ENCODE data around the gene MYT1.

DNA sequence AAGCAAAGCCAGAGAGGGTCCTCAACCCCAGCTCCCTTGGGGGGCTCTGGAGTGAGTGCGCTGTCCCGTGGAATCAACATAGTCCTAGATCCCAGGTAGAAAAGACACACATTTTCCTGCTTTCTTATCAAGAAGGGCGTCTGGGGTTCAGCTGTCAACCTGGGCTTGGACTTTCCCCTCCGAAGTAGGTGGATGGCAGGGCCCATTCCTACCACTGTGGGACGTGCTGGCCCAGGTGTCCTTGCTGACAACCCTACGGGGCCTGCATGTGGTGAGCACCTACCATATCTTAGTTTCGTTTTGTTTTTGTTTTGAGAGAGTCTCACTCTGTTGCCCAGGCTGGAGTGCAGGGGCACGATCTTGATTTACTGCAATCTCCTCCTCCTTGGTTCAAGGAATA, 42.4 kb downstream of the MYT1 start:
- TF ChIP-seq, protein P1, sequence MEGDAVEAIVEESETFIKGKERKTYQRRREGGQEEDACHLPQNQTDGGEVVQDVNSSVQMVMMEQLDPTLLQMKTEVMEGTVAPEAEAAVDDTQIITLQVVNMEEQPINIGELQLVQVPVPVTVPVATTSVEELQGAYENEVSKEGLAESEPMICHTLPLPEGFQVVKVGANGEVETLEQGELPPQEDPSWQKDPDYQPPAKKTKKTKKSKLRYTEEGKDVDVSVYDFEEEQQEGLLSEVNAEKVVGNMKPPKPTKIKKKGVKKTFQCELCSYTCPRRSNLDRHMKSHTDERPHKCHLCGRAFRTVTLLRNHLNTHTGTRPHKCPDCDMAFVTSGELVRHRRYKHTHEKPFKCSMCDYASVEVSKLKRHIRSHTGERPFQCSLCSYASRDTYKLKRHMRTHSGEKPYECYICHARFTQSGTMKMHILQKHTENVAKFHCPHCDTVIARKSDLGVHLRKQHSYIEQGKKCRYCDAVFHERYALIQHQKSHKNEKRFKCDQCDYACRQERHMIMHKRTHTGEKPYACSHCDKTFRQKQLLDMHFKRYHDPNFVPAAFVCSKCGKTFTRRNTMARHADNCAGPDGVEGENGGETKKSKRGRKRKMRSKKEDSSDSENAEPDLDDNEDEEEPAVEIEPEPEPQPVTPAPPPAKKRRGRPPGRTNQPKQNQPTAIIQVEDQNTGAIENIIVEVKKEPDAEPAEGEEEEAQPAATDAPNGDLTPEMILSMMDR (conservative IDR thresholded peaks at IDR 0.05) = no peak
- no peak for TF ChIP-seq EZH2 (IDR thresholded peaks at IDR 0.05; ENCODE audit: low read depth)

All from PC-9 (cell line).